Breast epithelium (tissue), 3 donors: Measurements from ENCODE around the gene SDHAF4.

Experiments
- CTCF ChIP-seq, 3 donors: fragments of 450-650 bp; IDR thresholded peaks; one replicate each; pipeline ENCODE4 v1.5.1; 2016 to 2017; ENCODE audit warnings: antibody characterized with exemption in 3 of 3, mild to moderate bottlenecking in 3 of 3, moderate library complexity in 3 of 3
- POLR2A ChIP-seq: fragments of 450-650 bp; IDR thresholded peaks from one replicate; pipeline ENCODE4 v1.6.1; 2016; ENCODE audit warnings: antibody characterized with exemption, mild to moderate bottlenecking, moderate library complexity
- POLR2AphosphoS5 ChIP-seq, 3 donors: sonication (generic); formaldehyde crosslinking; IDR thresholded peaks; one replicate each; pipeline ENCODE4 v1.6.1; 2017; ENCODE audit warnings: antibody characterized with exemption in 3 of 3

- TF ChIP-seq CTCF (IDR thresholded peaks at IDR 0.05) (no peak), POLR2AphosphoS5 (IDR thresholded peaks at IDR 0.05) (no peak), POLR2A (no peak)
Observed at GRCh38 chr6:70638468-70638867, 71.7 kb downstream of the SDHAF4 start.
